ENCODE data around the gene ANO2.

The ANO2 gene

DNA sequence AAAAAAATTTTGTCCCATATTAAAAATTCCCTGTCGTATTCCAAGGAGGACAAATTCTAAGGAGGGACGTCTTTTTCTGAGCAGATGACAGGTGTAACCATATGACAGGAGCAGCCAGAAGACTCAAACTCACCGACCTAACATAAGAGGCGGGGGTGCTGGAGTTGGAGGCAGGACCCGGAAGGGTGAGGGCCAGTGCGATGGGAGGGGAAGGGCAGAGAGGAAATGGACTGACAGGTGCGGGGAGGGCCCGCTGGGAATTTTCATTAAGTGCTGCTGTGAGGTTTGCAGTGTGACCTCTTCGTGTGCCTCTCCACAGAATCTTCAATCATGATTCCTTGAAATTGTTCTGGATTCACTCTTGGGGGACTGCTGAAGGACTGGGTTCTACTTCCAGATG lies 323.7 kb downstream of the ANO2 start:
- H3K4me3 ChIP-seq (ENCODE audit: low read length), result no peak overlapping the region
- TF ChIP-seq ZNF274 (IDR thresholded peaks at IDR 0.05; ENCODE audit: low read depth, low read length), result no peak

DNA sequence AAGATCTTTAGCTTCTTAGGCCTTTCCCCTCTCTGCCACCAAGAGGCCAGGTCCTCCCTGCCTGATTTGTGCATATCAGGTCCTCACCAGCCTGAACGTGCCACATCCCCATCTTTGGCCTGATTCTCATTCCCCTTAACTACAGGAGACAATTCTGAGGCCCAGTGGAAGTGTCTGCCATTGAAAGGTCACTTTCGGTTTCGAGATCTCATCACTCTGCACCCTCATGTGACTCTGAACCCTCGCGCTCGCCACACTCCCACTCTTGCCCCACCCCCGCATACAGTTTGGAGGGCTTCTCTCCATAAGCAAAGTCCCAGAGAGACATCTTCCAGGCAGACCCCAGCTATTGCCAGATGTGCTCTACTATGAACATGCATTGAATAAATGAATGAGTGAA lies 324.2 kb downstream of the ANO2 start:
- TF ChIP-seq ZNF274 (IDR thresholded peaks at IDR 0.05; ENCODE audit: low read depth, low read length), result no peak

DNA sequence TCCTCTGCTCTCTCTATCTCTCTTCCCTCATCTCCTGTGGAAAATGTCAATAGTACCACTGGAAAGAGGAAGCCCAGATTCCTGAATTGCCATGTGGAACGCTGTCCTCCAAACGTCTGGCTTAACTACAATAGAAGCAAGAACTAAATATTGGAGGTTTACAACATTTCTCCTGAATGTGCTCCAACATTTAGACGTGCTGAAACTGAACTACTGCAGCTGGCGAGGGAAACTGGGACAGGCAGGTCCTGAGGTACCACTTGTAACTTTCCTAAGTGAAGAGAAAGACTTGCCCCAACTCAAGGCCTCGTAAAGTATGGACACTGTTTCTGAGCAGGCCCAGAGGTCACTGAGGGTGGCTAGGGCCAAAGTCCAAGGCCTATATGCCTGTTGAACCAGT lies 325.4 kb downstream of the ANO2 start:
- H3K4me3 ChIP-seq (ENCODE audit: low read length), result no peak overlapping the region
- TF ChIP-seq ZNF274 (IDR thresholded peaks at IDR 0.05; ENCODE audit: low read depth, low read length), result no peak

More for the DNA sequence above, 324.2 kb downstream of the ANO2 start:
- H3K4me3 ChIP-seq (ENCODE audit: low read length), result no peak overlapping the region

DNA sequence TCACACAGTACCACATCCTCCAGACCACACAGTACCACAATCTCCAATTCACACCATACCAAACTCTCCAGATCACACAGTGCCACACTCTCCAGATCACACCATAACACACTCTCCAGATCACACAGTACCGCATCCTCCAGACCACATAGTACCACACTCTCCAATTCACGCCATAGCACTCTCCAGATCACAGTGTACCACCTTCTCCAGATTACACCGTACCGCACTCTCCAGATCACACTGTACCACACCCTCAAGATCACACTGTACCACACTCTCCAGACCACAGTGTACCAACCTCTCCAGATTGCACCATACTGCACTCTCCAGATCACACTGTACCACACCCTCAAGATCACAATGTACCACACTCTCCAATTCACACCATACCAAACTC lies 328.2 kb downstream of the ANO2 start:
- TF ChIP-seq ZNF274 (IDR thresholded peaks at IDR 0.05; ENCODE audit: low read depth, low read length), result no peak
- no peak overlapping the region for H3K4me3 ChIP-seq (ENCODE audit: low read length)

DNA sequence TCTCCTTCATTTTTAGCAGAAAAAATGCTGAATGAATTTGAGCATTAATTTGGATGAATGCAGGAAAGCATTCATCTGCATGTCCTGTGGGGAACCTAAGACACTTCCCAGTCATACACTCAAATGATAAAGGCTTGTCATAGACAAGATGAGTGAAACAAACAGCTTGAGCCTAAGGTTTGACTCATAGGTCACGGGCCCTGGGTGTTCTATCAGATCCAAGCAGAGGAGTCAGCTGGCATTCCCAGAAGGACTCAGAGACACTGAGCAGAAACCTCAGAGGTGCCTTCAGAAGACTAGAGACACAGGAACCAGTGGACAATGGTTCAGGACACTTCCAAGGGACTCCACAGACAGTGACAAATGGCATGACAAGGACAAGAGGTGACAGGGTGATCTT lies 329.3 kb downstream of the ANO2 start:
- TF ChIP-seq ZNF274 (IDR thresholded peaks at IDR 0.05; ENCODE audit: low read depth, low read length), result no peak

DNA sequence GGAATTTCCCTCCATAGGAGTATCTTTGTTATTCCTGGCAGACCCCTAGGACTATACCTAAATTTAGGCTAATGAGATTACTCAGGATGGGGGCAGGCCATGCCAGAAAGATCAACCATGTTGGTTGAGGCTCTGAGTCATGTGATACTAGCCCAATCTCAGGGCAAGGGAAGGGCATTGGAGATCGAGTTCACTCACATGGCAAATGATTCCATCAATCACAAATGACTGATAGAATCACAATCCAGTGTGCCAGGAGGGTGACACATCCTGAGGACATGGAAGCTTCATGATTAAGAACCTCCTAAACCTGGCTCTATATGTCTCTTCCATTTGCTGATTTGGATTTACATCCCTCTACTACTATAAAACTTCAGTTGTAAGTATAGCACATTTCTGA lies 330.8 kb downstream of the ANO2 start:
- TF ChIP-seq ZNF274 (IDR thresholded peaks at IDR 0.05; ENCODE audit: low read depth, low read length), result no peak
- no peak overlapping the region for H3K4me3 ChIP-seq (ENCODE audit: low read length)

More for the DNA sequence above, 329.3 kb downstream of the ANO2 start:
- no peak overlapping the region for H3K4me3 ChIP-seq (ENCODE audit: low read length)

DNA sequence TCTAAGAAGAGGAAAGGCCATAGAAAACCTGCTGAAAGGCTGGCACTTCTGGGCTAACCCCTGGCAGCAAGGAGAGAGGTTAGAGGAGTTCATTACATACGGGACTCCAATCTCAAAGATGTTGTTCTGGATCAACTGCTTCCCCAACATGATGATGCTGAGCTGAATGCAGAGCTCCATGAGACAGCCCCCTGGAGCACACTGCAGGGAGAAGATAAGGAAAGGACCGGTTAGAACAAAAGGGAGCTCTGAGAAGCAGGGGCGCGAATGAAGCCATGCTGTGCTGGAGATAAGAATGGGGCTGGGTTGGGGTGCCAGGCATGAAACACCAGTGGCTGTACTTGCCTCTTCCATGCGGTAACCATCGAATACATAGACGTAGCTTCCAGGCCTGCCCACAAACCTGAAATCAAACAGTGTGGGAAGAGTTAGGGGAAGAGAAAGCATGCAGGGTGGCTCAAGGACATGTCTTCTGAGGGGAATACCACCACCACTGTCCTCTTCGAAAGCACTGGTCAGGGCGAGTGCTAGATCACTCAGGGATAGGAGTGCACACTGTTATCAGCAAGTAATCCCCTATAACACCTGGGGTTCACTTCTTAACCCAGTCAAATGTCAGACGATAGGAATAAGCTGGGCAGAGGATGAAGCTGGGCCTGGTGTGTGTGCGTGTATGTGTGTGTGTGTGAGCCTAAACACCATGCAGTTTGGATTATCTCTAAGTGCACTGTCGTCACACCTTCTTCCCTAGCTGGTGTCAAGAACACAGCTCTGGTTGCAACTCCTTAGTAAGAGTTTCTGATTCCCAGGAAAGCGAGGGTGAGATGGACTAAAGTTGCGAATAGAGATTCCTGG lies 332.3 kb downstream of the ANO2 start:
- TF ChIP-seq ZNF274 (IDR thresholded peaks at IDR 0.05; ENCODE audit: low read depth, low read length), result no peak

DNA sequence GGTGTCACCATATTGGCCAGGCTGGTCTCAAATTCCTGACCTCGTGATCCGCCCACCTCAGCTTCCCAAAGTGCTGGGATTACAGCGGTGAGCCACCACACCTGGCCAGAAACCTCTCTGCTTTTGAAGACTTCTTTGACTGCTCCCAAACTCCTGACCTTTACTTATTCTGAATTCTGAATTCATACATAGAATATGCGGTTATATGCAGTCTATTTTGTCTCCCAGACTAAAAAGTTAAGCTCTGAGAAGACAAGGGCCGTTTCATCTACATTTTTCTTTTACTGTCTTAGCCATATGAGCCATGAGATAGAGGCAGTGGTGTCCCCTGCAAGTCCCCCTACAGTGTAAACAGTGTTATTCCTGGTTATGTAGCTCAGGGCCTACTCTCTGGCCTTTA lies 333.9 kb downstream of the ANO2 start:
- no peak overlapping the region for H3K4me3 ChIP-seq (ENCODE audit: low read length)
- TF ChIP-seq ZNF274 (IDR thresholded peaks at IDR 0.05; ENCODE audit: low read depth, low read length), result no peak

More for the DNA sequence above, 332.3 kb downstream of the ANO2 start:
- no peak overlapping the region for H3K4me3 ChIP-seq (ENCODE audit: low read length)

DNA sequence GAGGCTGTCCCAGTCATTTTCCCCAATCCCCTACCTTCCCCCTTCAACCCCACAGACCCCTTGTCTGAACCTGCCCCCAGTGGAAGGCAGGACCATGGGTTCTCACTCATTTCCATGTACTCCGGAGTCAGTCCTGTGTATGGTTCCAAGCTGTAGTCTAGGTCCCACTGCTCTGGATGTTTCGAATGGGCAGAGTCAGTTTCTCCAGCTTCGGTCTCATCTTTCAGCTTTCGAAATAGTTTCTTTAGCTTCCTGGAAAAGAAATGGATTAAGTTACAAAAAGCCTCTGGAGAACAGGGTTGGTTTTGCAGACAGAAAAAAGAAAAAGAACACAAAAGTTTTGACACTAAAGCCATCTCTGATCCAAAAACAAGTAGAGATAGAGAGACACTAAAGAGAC lies 345.7 kb downstream of the ANO2 start:
- TF ChIP-seq ZNF274 (IDR thresholded peaks at IDR 0.05; ENCODE audit: low read depth, low read length), result no peak
- H3K4me3 ChIP-seq (ENCODE audit: low read length), result no peak overlapping the region

DNA sequence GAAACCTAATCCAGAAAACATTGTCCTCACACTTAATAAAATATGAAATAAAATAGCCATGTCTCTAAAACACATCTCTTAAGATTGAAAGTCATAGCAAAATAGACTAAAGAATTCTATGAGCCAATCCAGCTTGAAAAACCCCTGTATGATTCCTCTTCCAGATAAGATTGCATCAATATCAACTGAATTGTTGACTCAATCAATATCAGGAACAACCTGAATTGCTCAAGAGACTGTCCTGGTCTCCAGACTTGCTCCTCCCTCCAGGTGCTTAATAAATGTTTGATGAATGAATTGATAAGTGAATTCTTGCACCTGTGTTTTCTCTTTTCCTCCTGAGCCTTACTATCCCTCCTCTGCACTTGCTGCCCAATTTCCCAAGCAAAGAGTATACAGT lies 351.1 kb downstream of the ANO2 start:
- H3K4me3 ChIP-seq (ENCODE audit: low read length), result no peak overlapping the region
- no peak for TF ChIP-seq ZNF274 (IDR thresholded peaks at IDR 0.05; ENCODE audit: low read depth, low read length)

DNA sequence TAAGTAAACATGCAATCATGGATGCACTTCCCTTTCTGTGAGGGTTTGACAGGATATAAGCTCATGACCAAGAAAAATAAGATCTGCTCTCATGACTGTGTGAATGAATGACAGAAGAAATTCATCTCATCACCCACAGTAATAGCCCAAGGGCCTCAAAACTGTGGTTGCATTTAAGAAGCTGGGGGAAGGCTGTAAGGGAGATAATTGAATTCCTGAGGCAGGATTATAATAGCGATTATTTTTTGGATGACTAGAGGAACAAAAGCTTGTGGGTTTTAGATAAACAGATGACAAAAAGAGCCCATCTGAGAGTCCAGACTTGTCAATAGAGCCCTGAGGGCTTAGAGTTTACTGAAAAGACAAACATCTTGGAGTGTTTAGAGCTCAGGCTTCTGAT lies 352.0 kb downstream of the ANO2 start:
- H3K4me3 ChIP-seq (ENCODE audit: low read length), result no peak overlapping the region
- TF ChIP-seq ZNF274 (IDR thresholded peaks at IDR 0.05; ENCODE audit: low read depth, low read length), result no peak

DNA sequence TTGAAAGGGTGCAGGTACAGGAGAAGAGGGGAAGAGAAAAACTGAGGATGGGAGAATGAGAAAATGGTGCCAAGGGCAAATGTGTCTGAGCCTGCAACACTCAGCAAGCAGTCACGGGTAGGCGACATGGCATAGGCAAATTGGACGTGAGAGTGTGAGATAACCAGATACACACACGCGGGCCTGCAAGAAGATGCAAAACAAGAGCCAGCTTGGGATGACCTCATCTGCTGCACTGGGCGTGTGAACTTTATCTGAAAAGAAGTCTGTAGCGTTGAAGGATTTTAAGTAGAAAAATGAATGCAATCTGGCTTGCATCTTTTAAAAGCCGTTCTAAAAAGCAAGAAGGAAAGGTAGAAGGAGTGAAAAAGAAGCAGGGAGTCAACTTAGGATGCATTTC lies 352.7 kb downstream of the ANO2 start:
- H3K4me3 ChIP-seq (ENCODE audit: low read length), result no peak overlapping the region
- TF ChIP-seq ZNF274 (IDR thresholded peaks at IDR 0.05; ENCODE audit: low read depth, low read length), result no peak

DNA sequence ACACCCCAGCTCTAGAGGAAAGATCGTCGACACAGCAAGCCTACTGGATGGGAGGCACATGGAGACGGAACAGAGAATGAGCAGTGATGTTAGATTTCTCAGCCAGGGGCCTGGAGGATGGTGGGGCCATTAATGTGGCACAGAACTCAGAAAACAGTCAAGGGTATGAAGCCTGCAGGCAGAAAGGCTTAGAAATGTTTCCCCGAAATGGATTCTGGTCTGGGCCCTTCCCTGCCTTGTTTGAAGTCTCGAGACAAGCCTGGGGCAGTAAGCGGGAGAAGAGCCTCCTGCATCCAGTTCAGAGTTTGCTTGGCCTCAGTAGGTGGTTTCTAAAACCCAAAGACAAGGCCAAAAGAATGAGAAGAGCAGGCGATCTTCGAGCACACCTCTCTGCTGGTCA lies 354.7 kb downstream of the ANO2 start:
- no peak for TF ChIP-seq ZNF274 (IDR thresholded peaks at IDR 0.05; ENCODE audit: low read depth, low read length)

DNA sequence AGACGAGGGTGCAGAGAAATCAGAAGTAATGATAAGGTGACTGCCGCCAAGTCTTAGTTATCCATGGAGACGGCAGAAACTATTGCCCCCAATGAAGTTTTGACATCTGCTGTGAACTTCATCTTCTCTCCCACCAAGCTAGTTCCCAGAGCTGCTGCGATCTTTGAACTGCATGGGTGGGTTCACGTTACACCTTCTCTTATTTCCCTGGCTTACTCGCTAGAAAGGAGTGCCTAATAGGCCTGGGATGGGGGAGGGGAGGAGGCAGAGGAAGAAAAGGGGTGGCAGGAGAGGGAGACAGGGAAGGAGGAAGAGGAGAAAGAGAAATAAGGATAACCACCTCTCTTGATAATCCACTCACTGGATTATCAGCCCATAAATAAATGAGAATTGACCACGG lies 356.0 kb downstream of the ANO2 start:
- no peak overlapping the region for H3K4me3 ChIP-seq (ENCODE audit: low read length)
- no peak for TF ChIP-seq ZNF274 (IDR thresholded peaks at IDR 0.05; ENCODE audit: low read depth, low read length)

More for the DNA sequence above, 354.7 kb downstream of the ANO2 start:
- no peak overlapping the region for H3K4me3 ChIP-seq (ENCODE audit: low read length)

DNA sequence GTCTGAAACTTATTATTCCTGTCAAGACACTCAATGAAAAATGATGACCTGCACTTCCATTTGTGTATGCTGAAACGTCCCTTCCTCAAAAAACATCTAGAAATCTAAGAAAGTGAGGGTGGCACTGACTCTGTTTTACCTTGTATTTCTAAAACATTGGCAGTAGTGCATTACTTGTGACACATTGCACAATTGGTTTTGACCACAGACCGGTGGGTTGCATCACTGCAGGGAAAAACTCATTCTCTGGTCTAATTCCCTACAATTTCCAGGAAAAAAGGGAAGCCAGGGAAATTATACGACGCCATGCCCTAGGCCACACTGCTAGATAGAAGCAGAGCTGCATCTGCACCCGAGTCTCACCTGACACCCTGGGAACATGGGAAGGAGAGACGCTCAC lies 356.5 kb downstream of the ANO2 start:
- no peak overlapping the region for H3K4me3 ChIP-seq (ENCODE audit: low read length)
- no peak for TF ChIP-seq ZNF274 (IDR thresholded peaks at IDR 0.05; ENCODE audit: low read depth, low read length)

DNA sequence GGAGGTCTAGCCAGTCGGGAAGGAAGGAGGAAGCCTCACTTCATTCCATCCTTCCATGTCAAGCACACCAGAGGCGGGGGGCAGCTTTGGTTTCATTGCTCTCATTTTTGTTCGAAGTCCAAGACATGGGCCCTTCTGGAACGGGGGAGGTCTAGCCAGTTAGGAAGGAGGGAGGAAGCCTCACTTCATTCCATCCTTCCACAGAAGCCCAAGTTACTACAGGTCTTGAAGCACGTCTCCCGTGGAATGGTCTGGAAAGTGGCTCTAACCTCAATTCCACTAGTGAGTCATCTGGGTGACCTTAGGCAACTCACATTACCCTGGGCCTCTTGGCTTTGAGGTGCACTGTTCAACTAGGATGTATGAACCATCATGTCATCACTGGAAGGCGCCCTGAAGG lies 356.9 kb downstream of the ANO2 start:
- no peak for TF ChIP-seq ZNF274 (IDR thresholded peaks at IDR 0.05; ENCODE audit: low read depth, low read length)

More for the DNA sequence above, 356.9 kb downstream of the ANO2 start:
- H3K4me3 ChIP-seq (ENCODE audit: low read length), result no peak overlapping the region
